A673 (cell line): ENCODE results near the gene EGFR.

Experiments
- EZH2 ChIP-seq: fragments of 200-600 bp; sonication (generic); IDR thresholded peaks from 2 replicates; pipeline ENCODE4 v1.6.1; 2017; ENCODE audit warnings: borderline replicate concordance, low read depth, mild to moderate bottlenecking, mixed read lengths, antibody characterized with exemption, low read length; ENCODE audit not compliant: poor library complexity, severe bottlenecking
- TF ChIP-seq, protein P1 (sequence below): fragments of 300-800, 200-600 bp; sonication (generic); conservative IDR thresholded peaks from 2 replicates; pipeline ENCODE4 v1.5.1; 2017; ENCODE audit warnings: low read depth, mild to moderate bottlenecking, antibody characterized with exemption, low read length, moderate library complexity, mixed read lengths

DNA sequence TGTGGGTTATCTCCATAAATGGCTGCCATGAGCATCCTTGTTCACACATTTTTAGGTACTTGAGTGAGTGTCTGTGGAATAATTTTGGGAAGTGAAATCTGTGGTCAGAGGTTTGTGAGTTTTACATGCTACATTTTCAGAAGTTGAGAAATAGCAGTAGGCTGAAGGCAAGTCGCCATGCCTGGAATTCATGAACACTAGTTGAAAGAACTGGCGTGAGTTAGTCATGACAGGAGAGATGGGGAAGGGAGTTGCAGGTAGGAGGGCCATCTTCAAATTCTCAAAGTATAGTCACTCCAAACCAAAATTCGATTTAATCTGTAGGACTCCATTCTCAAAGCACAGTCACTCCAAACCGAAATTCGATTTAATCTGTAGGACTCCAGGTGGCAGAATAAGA, 89.6 kb downstream of the EGFR start:
- TF ChIP-seq, protein P1, sequence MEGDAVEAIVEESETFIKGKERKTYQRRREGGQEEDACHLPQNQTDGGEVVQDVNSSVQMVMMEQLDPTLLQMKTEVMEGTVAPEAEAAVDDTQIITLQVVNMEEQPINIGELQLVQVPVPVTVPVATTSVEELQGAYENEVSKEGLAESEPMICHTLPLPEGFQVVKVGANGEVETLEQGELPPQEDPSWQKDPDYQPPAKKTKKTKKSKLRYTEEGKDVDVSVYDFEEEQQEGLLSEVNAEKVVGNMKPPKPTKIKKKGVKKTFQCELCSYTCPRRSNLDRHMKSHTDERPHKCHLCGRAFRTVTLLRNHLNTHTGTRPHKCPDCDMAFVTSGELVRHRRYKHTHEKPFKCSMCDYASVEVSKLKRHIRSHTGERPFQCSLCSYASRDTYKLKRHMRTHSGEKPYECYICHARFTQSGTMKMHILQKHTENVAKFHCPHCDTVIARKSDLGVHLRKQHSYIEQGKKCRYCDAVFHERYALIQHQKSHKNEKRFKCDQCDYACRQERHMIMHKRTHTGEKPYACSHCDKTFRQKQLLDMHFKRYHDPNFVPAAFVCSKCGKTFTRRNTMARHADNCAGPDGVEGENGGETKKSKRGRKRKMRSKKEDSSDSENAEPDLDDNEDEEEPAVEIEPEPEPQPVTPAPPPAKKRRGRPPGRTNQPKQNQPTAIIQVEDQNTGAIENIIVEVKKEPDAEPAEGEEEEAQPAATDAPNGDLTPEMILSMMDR = no peak
- TF ChIP-seq EZH2 = no peak
